Glomerular visceral epithelial cell (primary cell): ENCODE results near the gene ZNF319.

Source experiments
- DNase-seq: peaks from one replicate; pipeline ENCODE4 v3.0.0-alpha.2; 2016; ENCODE audit errors: extremely low spot score

Gene ZNF319

DNA sequence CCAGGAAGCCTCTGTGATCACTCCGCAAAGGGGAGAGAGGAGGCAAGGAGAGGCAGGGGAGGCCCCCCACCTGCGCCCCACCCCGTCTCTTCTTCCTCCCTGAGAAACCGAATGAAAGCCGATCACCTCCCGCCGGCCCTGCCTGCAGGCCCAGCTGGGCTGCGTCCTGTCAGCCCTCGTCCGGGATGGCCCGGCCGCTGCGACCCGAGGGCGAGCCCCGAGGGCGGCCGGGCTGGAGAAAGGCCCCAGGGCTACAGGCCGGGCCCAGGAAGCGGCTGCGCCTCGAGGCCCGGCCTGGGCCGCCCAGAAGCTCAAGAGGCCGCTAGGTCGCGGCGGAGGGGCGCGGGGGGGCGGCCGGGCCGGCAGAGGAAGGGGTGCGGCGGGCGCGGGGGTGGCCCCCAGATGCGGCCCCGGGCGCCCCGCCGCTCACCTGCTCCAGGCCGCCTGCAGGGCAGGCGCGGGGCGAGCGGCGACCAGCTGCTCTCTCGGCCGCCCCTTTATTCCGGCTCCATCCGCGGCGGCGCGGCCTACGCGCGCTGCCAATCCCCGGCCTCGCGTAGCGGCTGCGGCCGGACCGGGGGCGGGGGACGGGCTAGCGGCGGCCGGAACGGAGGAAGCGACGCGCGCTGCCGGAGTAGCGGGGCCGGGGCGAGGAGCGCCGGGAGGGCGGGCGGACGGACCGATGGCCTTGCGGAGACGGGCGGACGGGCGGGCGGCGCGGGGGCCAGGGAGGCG is at the start of gene ZNF319:
ZNF319 (minus strand) TSS at position 702 of the 735 bp plus-strand sequence. CDS start 2,407 bp downstream, outside the sequence.
- no peak for DNase-seq

DNA sequence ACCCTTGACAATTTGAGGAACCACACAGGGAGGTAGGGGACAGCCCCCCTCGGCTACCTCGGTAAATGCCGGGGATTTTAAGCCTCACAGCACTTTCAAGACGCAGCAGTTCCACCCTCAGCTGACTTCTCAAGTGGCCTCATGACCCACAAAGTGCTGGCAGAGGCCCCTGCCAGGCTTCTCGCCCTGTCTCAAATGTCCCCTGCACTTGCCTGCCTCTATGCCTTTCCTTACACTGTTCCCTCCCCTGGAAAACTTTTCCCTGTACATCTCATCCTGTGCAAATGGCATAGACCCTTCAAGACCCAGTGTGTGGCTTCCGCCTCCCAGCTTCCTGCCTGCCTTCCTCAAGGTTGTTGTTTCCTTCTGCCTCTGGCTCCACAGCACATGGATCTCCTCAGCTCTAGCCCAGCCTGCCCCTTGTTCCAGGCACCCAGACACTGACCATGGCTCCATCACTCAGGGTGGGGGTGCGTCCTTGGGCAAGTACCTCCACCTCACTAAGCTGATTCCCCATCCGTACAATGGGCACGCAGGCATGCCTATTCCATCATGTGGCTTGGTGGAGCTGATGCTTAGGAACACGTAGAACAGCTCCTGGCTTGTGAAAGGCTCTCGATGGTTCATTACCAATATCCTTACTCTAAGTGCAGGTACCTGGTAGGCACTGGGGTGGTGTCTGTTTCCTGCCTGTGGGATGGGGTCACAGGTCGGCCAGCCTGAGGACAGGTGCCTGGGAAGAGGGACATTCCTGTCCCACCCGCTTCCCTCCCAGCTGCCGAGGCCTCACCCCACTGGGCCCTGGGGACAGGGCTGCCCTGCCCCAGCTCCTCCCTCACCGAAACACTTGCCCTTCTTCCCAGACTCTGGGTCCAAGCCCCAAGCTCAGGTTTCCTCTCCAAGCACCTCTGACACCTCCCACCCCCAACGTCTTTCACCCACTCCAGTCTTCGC is 49.0 kb upstream of the ZNF319 start:
- DNase-seq: no peak

DNA sequence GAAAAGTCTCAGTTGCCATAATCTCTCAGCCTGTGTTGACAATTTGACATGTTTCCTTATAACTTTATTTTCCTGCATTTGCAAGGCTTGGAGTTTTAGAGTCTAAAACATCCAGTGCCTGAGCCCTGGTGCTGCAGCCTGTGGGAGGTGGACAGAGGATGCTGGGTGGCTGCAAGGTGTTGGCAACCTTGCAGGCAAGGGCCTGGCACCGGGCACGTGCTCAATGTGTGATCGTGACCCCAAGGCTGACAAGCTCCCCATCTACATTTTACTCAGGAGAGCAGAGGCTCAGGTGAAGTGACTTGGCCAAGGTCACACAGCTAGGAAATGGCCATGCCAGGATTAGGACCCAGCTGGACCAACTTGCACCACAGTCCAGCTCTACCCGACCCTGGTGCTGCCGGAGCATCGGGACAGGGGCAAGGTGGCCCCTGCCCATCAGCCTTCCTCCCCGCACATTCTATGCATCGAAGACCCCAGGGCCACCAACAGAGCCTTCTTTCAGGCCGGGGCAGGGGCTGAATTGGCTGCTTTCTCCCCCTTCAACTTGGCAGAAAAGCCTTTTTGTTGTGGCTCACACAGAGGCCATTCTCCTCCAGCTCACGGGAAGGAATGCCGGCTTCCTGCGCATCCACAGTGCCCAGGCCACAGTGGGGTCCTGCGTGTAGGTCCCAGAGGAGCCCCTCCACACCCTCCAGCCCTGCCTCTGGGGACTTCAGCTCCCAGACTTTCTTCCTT is 48.2 kb upstream of the ZNF319 start:
- no peak for DNase-seq

DNA sequence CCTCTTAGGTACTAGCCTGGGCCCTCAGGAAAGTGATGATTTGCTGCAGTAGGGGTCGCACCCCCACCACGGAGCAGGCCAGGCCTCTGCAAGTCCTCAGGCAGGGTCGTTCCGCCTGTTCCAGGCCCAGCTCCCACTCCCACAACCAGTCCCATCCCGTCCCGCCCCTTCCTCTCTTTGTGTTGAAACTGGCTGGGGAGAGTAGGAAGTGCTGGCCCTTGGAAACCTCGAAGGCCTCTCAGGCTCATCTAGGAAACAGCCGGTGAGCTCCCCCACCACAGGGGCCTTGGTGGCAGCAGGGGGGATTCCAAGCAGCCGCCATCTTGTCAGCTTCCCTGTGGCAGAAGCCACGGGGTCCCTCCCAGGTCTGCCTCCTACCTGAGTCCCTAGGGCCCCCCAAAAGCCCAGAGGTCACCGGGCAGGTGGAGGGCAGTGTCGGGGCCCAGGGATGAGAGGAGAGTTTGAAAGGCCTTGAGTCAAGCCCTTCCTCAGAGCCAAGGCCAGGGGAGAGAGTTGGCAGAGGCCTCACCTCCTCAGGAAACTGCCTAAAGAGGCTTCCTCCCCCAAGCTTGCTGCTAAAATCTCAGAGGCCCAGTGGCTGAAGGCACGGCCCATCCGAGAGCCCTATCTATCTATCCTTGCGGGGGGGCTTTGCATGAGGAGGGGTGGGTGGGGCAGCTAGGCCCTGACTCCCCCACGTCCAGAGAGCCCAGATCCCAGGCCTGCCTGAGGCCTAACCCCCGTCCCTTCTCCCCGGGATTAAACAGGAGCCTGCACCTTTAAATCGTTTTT is 47.3 kb upstream of the ZNF319 start:
- no peak for DNase-seq

DNA sequence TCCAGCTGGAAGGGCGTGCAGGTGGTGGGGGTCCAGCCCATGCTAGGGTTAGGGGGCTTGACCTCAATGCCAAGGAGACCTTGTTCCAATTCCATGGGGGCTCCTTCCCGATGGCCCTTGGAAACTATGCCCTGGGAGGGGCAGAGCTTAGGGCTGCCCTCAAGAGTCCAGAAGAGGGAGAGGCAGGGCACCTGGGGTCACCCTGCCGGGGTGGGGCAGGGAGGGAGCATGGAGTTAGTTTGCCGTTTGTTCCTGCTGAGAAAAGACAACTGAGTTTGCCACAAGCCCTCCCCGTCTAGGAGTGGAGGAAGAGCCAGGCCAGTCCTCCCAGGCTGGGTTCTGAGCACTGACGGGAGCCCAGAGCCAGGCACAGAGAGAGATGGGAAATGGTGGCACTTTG is 46.5 kb upstream of the ZNF319 start:
- DNase-seq: no peak

DNA sequence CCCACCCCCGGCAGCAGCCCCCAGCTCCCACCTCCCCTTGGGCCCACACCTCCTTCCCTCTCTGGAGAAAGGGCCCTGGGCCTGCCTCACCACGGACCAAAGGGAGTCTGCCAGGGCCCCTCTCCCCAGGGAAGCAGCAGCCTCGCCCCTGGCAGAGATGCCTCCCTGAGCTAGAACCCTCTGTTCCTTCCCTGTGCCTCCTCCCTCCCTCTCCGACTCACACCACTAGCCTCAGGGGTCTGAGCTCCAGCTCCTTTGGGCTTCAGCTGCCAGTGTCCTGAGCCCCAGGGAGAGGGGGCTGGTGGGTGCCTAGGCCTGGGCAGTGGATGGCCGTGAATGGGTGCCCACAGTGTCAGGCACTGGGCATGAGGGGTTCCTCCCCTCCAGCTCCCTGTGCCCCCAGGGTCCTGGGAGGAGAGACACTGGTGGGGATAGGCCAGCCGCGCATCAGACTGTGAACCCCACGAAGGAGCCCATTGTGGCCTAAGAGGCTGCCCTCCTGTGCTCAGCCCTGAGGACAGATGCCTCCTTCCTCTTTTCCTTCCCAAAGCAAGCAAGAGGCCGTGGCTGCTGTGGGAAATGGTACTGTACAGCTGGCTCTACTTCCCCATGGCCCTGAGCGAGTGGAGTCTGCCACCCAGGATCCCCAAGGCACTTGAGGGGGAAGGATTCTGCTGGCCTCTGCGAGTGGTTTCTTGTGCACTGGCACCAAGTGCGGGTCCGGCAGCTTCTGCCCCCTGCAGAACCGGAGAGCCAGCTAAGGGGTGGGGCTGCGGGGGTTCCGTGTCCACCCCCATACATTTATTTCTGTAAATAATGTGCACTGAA is 45.8 kb upstream of the ZNF319 start:
- no peak for DNase-seq

DNA sequence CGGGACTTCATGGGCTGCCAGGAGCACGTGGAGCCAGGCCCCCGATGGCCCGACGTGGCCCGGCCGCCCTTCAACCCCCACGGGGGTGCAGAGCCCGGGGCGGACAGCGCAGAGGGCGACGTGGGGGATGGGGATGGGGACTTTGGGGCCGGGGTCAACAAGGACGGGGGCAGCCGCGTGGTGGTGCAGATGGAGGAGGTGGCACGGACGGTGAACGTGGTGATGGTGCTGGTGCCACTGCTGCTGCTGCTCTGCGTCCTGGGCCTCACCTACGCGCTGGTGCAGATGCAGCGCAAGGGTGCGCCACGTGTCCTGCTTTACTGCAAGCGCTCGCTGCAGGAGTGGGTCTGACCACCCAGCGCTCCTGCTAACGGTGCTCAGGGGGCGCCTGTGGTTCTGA is 44.6 kb upstream of the ZNF319 start:
- DNase-seq: no peak

DNA sequence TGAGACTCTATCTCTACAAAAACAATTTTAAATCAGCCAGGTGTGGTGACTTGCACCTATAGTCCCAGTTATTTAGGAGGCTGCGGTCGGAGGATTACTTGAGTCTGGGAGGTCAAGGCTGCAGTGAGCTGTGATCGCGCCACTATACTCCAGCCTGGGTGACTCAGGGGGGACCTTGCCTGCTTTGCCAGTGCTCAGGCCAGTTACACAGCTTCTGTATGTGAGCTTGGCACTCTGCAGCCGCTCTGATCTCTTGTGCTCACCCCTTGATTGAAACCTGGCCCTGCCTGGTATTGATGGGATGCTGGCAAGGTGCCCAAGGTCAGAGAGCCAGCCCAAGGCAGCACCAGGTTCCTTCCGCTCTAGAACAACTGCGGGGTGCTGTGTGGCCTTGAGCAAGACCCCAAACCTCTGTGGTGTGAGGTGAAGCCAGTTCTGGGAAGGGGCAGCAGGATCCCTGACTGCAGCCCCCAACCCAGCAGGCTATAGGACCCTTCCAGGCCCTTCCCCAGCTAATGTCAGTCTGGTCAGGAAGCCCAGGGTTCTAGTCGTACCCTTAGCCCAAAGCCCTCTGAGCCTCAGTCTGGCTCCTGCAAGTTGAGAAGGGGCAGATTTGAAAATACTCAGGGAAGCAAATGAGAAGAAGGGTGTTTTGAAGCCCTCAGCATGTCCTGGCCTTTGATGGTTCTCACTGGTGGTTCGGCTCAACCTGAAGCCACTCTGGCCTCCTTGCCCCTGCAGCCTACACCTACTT is 44.0 kb upstream of the ZNF319 start:
- DNase-seq: no peak

DNA sequence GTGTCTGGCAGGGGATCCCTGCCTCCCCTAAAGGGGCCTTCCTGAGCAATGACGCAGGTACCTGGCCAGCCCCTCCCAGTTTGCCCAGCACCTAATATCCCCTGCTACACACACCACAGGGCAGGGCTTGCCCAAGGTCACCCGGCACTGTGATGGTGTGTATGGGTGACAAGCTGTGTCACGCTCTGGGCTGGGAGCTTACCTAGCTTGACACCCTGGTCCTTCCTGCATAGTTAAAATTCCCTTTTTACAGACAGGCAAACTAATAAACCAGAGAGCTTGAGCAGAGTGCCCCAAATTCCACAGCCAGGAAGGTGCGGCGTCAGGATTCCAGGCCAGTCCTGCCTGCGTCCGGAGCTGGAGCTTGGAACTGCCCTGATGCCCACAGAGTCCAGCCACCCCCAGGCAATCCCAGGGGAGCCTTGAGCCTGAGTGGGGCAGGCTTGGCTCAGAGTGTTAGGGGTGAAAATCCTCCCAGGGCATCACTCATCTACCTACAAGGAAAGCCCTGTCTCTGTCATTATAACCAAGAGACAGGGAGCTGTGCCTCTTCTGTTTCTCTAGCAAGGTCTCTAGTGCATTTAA is 43.2 kb upstream of the ZNF319 start:
- no peak for DNase-seq

DNA sequence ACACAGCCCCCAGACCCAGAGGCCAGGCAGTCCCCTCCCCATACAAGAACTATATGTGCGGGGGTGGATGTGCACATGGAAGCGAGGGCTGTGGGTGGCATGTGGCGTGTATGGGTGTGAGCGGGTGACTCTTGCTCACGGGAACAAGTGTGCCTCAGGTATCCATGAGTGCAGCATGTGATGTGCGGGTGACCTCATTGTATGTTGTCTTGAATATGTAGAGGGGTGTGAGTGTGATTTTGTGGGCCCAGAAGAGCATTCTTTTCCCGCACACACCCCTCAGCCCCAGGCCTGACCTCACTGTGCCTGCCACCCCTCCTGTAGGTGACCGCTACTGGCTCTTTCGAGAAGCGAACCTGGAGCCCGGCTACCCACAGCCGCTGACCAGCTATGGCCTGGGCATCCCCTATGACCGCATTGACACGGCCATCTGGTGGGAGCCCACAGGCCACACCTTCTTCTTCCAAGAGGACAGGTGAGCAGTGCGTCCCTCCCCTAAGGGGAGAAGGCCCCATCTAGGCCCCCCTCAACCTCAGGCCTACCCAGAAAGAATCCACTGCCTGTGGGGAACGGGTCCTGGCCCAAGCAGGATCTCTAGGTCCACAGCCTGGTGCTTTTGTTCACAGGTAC is 42.5 kb upstream of the ZNF319 start:
- DNase-seq: no peak

DNA sequence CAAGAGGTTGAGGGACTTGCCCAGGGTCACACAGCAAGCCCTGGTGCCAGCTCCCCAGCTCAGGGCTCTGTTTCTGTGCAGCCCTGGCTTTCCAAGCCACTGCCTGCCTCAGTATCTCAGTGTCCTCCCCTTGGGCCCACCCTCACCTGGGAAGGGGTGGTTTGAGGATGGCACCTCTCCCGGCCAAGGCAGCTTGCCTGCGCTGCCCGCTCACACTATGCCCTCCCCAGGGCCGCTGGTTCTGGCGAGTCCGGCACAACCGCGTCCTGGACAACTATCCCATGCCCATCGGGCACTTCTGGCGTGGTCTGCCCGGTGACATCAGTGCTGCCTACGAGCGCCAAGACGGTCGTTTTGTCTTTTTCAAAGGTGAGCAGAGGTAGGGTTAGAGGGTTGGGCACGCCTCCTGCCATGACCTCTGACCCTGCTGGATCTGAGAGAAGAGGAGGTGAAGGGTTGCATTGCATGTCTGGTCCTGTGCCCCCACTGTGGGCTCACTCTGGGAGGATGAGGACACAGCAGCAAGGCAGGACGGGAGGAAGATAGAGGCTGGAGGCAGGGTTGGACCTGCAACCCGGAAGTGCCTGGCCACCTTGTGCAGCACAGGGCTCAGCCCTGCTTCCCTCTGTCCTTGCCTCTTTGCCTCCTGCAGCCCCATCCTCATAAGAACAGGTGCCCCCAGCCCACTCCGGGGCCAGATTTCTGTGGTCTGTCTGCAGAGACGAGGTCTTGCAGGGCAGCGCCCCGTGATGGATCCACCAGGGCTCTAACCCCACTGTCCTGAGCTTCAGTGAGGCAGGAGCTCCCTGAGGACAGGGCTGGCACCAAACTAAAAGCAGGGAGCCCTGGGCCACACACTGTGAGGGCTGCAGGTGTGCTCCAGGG is 41.8 kb upstream of the ZNF319 start:
- DNase-seq: no peak

DNA sequence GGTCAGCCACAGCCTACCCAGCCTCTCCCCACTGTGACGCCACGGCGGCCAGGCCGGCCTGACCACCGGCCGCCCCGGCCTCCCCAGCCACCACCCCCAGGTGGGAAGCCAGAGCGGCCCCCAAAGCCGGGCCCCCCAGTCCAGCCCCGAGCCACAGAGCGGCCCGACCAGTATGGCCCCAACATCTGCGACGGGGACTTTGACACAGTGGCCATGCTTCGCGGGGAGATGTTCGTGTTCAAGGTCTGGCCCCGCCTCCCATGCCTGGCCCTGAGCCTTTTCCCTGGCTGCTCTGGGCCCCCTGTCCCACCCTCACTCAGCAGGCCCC is 41.1 kb upstream of the ZNF319 start:
- no peak for DNase-seq

DNA sequence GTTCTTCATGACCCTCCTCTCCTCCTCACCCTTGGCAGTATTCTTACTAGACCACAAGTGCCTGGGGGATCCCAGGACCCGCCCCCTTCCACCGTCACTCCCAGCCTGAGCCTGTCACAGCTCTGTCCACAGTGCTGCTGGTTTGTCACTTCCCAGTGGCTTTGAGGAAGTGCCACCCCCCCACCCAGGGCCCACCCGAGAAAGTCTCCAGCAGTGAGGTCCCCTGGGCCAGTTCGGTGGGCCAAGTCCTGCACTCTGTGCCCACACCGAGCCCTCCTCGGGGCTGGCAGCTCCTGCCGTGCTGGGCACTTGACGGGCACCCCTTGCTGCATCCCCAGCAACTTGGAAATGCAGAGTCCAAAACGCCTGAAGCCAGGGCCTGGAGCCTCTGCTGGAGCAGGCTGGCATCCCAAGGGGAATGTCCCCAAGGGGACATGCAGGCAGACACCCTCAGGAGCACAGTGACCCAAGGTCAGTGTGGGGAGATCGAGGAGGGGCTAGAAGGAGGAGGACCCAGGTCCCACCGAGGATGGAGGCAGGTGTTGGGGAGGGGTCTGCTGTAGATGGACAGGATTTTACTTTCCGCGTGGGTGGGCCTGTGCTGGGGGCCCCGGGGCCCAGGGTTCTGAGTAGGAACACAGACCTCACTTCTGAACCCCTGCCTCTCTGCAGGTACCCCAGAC is 40.6 kb upstream of the ZNF319 start:
- DNase-seq: no peak

DNA sequence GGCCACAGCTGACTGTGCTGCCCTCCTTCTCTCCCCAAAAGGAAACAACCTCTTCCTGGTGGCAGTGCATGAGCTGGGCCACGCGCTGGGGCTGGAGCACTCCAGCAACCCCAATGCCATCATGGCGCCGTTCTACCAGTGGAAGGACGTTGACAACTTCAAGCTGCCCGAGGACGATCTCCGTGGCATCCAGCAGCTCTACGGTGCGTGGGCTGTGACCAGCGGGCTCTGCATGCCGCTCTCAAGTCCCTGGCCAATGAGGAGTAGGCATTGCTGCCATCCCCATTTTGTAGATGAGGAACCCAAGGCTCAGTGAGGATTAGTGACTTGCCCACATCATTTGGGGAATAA is 40.0 kb upstream of the ZNF319 start:
- no peak for DNase-seq

DNA sequence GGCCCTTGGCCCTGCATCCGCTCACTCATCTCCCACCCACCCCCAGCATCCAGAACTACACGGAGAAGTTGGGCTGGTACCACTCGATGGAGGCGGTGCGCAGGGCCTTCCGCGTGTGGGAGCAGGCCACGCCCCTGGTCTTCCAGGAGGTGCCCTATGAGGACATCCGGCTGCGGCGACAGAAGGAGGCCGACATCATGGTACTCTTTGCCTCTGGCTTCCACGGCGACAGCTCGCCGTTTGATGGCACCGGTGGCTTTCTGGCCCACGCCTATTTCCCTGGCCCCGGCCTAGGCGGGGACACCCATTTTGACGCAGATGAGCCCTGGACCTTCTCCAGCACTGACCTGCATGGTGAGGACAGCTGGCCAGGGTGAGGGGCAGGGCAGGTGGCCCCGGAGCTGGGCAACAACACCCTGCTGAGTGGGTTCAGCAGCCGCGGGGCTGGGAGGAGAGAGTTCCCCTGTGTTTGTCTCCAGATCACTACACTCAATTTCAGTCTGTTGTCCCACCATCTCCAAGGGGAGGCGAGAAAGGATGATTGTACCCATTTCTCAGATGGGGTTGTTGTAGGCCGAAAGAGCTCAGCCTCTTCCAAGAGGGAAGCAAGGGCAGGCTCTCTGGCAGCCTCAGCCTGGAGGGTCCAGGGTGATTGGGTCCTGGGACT is 39.5 kb upstream of the ZNF319 start:
- no peak for DNase-seq

DNA sequence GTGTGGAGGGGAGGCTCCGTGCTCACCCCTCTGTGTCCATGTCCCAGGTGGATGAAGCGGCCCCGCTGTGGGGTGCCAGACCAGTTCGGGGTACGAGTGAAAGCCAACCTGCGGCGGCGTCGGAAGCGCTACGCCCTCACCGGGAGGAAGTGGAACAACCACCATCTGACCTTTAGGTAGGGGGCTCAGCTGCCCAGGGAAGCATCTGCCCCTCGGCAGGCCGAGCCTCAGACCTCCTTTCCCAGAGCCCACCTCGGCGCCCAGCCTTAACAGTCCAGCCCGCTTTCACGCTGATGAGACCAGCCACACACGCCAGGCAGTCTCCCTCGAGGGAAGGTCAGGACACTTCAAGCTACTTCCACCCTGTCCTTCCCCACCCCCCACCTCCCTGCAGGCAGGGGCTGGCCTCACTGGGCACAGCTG is 37.8 kb upstream of the ZNF319 start:
- no peak for DNase-seq
